Fibroblast of pulmonary artery (primary cell): ENCODE data around the gene HOXB9.

Source experiments
- DNase-seq: peaks from one replicate; pipeline ENCODE4 v3.0.0-alpha.2; 2010; ENCODE audit warnings: low read depth
- H3K4me3 ChIP-seq: replicated peaks from 2 replicates; pipeline ENCODE4 v1.5.1; 2011; ENCODE audit warnings: low read depth, mild to moderate bottlenecking, control low read depth, low read length, moderate library complexity
- CTCF ChIP-seq: IDR thresholded peaks from 2 replicates; pipeline ENCODE4 v1.5.1; 2011; ENCODE audit warnings: mild to moderate bottlenecking, control low read depth, low read length, inconsistent platforms; ENCODE audit errors: missing control alignments

Gene HOXB9

GRCh38 chr17:48616717-48617470 is 9.3 kb downstream of the HOXB9 start:
- TF ChIP-seq CTCF: no peak

GRCh38 chr17:48615963-48616716 is 10.0 kb downstream of the HOXB9 start:
- H3K4me3 ChIP-seq: no peak overlapping the region
- no peak for TF ChIP-seq CTCF
- no peak for DNase-seq

More at GRCh38 chr17:48616717-48617470, 9.3 kb downstream of the HOXB9 start:
- DNase-seq: no peak
- H3K4me3 ChIP-seq: no peak overlapping the region

GRCh38 chr17:48615047-48615962 is 10.9 kb downstream of the HOXB9 start, which contains the start of gene HOXB8:
Gene HOXB8, minus strand, starts transcription at chr17:48615292. Its CDS starts 588 bp downstream, at chr17:48614704.
- DNase-seq: no peak
- no peak for TF ChIP-seq CTCF
- H3K4me3 ChIP-seq: no peak within 1 kb of the TSS

GRCh38 chr17:48613862-48614694 is 12.1 kb downstream of the HOXB9 start:
- DNase-seq: no peak
- no peak for TF ChIP-seq CTCF
- H3K4me3 ChIP-seq: no peak overlapping the region

- DNase-seq: peak; percentile 25
- no peak overlapping the region for H3K4me3 ChIP-seq
- peak; percentile 8 for TF ChIP-seq CTCF
Observed at GRCh38 chr17:48612854-48613691, 13.1 kb downstream of the HOXB9 start.
